ENCODE results near the gene SUCLG2.

Gene SUCLG2

GRCh38 chr3:67384760-67385397 is 269.5 kb downstream of the SUCLG2 start:
- DNase-seq (ENCODE audit: low read depth in 2 of 2), result peak in 1 of 2 donors; percentile 3

- DNase-seq (ENCODE audit: low read depth in 2 of 2), result no peak
These were observed 270.4 kb downstream of the SUCLG2 start for GRCh38 chr3:67384016-67384415.

- no peak for DNase-seq (ENCODE audit: low read depth in 2 of 2)
These were observed 271.0 kb downstream of the SUCLG2 start for GRCh38 chr3:67383379-67383778.

- no peak for DNase-seq (ENCODE audit: low read depth in 2 of 2)
These were observed 271.9 kb downstream of the SUCLG2 start for GRCh38 chr3:67382536-67382935.

- no peak for DNase-seq (ENCODE audit: low read depth in 2 of 2)
These were observed 272.6 kb downstream of the SUCLG2 start for GRCh38 chr3:67381667-67382272.

- no peak for DNase-seq (ENCODE audit: low read depth in 2 of 2)
These were observed 274.3 kb downstream of the SUCLG2 start for GRCh38 chr3:67380118-67380517.

- no peak for DNase-seq (ENCODE audit: low read depth in 2 of 2)
These were observed 277.1 kb downstream of the SUCLG2 start for GRCh38 chr3:67377299-67377698.

- DNase-seq (ENCODE audit: low read depth in 2 of 2), result no peak
These were observed 278.0 kb downstream of the SUCLG2 start for GRCh38 chr3:67376416-67376815.

GRCh38 chr3:67375976-67376375 is 278.4 kb downstream of the SUCLG2 start:
- no peak for DNase-seq (ENCODE audit: low read depth in 2 of 2)

- DNase-seq (ENCODE audit: low read depth in 2 of 2), result no peak
These were observed 291.7 kb downstream of the SUCLG2 start for GRCh38 chr3:67362686-67363085.

- DNase-seq (ENCODE audit: low read depth in 2 of 2), result no peak
These were observed 292.6 kb downstream of the SUCLG2 start for GRCh38 chr3:67361770-67362169.

GRCh38 chr3:67361323-67361722 is 293.1 kb downstream of the SUCLG2 start:
- DNase-seq (ENCODE audit: low read depth in 2 of 2), result no peak

GRCh38 chr3:67357610-67358458 is 296.6 kb downstream of the SUCLG2 start:
- no peak for DNase-seq (ENCODE audit: low read depth in 2 of 2)

GRCh38 chr3:67349551-67350174 is 304.7 kb downstream of the SUCLG2 start:
- no peak for DNase-seq (ENCODE audit: low read depth in 2 of 2)

- no peak for DNase-seq (ENCODE audit: low read depth in 2 of 2)
These were observed 308.3 kb downstream of the SUCLG2 start for GRCh38 chr3:67346081-67346480.

- no peak for DNase-seq (ENCODE audit: low read depth in 2 of 2)
These were observed 318.6 kb downstream of the SUCLG2 start for GRCh38 chr3:67335813-67336212.

GRCh38 chr3:67334588-67334987 is 319.8 kb downstream of the SUCLG2 start:
- no peak for DNase-seq (ENCODE audit: low read depth in 2 of 2)

GRCh38 chr3:67329358-67329757 is 325.1 kb downstream of the SUCLG2 start:
- DNase-seq (ENCODE audit: low read depth in 2 of 2), result no peak

- DNase-seq (ENCODE audit: low read depth in 2 of 2), result no peak
These were observed 326.8 kb downstream of the SUCLG2 start for GRCh38 chr3:67327582-67327981.

- no peak for DNase-seq (ENCODE audit: low read depth in 2 of 2)
These were observed 329.2 kb downstream of the SUCLG2 start for GRCh38 chr3:67325231-67325630.

Data from stimulated activated CD8-positive, alpha-beta memory T cell treated with anti-CD3 and anti-CD28 coated beads, Interleukin-7, amount 100 ng/mL, for 1 hour (primary cell).